ENCODE measurements around the gene CDH11. TPM values are rescaled to one million over a fixed set of nuclear protein-coding genes. Genes with fewer than 3 reads are reported as not detected.
A peak's percentile ranks its signal among the peaks of the same experiment; 100 is the strongest.

The CDH11 gene
- total RNA-seq, 1 experiment from 2014 or later: 297 TPM

DNA sequence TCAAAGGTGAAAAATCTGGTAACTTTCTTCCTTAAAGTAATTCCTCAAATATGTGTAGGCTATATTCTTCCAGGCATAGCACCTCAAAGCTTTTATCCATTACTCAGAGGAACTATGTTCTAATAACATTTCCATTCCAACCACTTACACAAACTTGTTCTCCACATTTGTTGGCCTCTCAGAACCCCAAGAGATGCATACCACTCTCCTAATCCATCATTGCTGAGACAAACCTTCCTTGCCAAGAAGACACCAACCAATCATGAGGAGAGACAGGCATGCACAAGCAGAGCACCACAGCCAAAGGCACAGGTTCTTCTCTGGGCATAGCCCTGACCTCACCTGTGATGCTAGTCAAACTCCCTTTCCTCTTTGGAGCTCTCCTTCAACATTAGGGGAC is 20.9 kb downstream of the CDH11 start:
- Histone ChIP-seq H3K4me3 (ENCODE audit: low read depth, low read length, poor library complexity, severe bottlenecking) (no peak overlapping the region), H3K27ac (ENCODE audit: low read depth, low read length, poor library complexity, severe bottlenecking) (no peak overlapping the region), H3K9me3 (ENCODE audit: low read depth, low read length, poor library complexity, severe bottlenecking) (no peaks in the 10 kb centered on the region), H3K36me3 (ENCODE audit: insufficient read depth, low read length, poor library complexity, severe bottlenecking) (peaks cover 23% of the 10 kb centered on the region), H3K27me3 (replicated peaks; ENCODE audit: insufficient read depth, low read depth, low read length, poor library complexity) (no peaks in the 10 kb centered on the region), H3K4me1 (ENCODE audit: insufficient read depth, low read length, poor library complexity, severe bottlenecking) (peaks cover 18% of the 10 kb centered on the region)
- ChIA-PET POLR2A (ENCODE audit: low non-redundant PET) (no interaction called here), CTCF (no interaction called here)
- intact Hi-C loops (cut with micrococcal nuclease; ENCODE audit: unreplicated experiment): no loop called here
- TF ChIP-seq EZH2 (IDR thresholded peaks at IDR 0.05; ENCODE audit: borderline replicate concordance, low read depth, low read length, poor library complexity, severe bottlenecking): no peak
- TF ChIP-seq, protein P1, sequence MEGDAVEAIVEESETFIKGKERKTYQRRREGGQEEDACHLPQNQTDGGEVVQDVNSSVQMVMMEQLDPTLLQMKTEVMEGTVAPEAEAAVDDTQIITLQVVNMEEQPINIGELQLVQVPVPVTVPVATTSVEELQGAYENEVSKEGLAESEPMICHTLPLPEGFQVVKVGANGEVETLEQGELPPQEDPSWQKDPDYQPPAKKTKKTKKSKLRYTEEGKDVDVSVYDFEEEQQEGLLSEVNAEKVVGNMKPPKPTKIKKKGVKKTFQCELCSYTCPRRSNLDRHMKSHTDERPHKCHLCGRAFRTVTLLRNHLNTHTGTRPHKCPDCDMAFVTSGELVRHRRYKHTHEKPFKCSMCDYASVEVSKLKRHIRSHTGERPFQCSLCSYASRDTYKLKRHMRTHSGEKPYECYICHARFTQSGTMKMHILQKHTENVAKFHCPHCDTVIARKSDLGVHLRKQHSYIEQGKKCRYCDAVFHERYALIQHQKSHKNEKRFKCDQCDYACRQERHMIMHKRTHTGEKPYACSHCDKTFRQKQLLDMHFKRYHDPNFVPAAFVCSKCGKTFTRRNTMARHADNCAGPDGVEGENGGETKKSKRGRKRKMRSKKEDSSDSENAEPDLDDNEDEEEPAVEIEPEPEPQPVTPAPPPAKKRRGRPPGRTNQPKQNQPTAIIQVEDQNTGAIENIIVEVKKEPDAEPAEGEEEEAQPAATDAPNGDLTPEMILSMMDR (conservative IDR thresholded peaks at IDR 0.05; ENCODE audit: low read depth, low read length): no peak
- BruUV-seq (replicated peaks): TSS peak; percentile 2
- no peak for DNase-seq (ENCODE audit: low spot score)

DNA sequence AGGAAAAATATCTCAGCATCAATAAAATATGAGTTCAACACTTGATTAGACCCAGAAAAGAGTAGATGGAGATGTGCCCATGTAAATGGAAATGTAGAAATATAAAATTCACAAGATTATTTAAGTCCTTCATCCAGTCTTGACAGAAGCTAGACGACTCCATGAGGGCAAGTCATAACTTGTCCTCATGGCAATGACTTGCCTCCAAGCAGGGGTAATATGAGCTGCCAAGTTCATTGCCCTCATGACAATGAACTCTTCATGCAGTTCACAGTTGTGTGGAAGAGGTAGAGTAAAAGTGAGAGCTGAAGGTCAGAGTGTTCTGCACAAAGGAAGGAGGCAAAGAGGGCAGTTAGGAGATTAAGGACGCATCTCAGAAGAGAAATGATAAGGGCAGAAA is 22.3 kb downstream of the CDH11 start:
- peaks cover 7% of the 10 kb centered on the region for H3K4me1 ChIP-seq (ENCODE audit: insufficient read depth, low read length, poor library complexity, severe bottlenecking)
- intact Hi-C loops (cut with micrococcal nuclease; ENCODE audit: unreplicated experiment): no loop called here
- no peak overlapping the region for H3K4me3 ChIP-seq (ENCODE audit: low read depth, low read length, poor library complexity, severe bottlenecking)
- BruUV-seq (replicated peaks): no TSS peak
- no peaks in the 10 kb centered on the region for H3K9me3 ChIP-seq (ENCODE audit: low read depth, low read length, poor library complexity, severe bottlenecking)
- H3K36me3 ChIP-seq (ENCODE audit: insufficient read depth, low read length, poor library complexity, severe bottlenecking): peaks cover 26% of the 10 kb centered on the region
- no peak for DNase-seq (ENCODE audit: low spot score)
- ChIA-PET CTCF (no interaction called here), POLR2A (ENCODE audit: low non-redundant PET) (no interaction called here)
- no peak overlapping the region for H3K27ac ChIP-seq (ENCODE audit: low read depth, low read length, poor library complexity, severe bottlenecking)
- TF ChIP-seq, protein P1 (conservative IDR thresholded peaks at IDR 0.05; ENCODE audit: low read depth, low read length): no peak
- TF ChIP-seq EZH2 (IDR thresholded peaks at IDR 0.05; ENCODE audit: borderline replicate concordance, low read depth, low read length, poor library complexity, severe bottlenecking): no peak
- H3K27me3 ChIP-seq (replicated peaks; ENCODE audit: insufficient read depth, low read depth, low read length, poor library complexity): no peaks in the 10 kb centered on the region

DNA sequence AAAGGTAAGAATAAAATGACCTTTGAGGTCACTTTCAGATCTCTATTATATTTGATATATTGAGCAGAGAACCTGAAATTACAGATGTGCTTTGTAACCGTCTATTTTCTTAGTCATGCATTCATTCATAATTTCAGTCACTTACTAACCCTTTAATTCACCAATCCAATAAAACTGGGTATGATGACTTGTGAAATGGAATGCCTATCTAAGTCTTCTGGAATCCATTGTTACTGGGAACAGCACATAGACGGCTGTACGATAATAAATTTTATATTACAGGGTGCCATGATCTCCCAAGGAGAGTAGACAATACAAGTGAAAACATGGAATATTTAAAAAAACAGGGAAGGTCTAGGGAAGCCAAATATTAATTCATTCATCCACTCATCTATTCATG is 22.9 kb downstream of the CDH11 start:
- POLR2A ChIA-PET (ENCODE audit: low non-redundant PET): no interaction called here
- no peaks in the 10 kb centered on the region for H3K27me3 ChIP-seq (replicated peaks; ENCODE audit: insufficient read depth, low read depth, low read length, poor library complexity)
- no peaks in the 10 kb centered on the region for H3K9me3 ChIP-seq (ENCODE audit: low read depth, low read length, poor library complexity, severe bottlenecking)
- intact Hi-C loops (cut with micrococcal nuclease; ENCODE audit: unreplicated experiment): no loop called here
- no TSS peak for BruUV-seq (replicated peaks)
- CTCF ChIA-PET: no interaction called here
- no peak for TF ChIP-seq EZH2 (IDR thresholded peaks at IDR 0.05; ENCODE audit: borderline replicate concordance, low read depth, low read length, poor library complexity, severe bottlenecking)
- TF ChIP-seq, protein P1 (conservative IDR thresholded peaks at IDR 0.05; ENCODE audit: low read depth, low read length): no peak
- no peak overlapping the region for H3K4me3 ChIP-seq (ENCODE audit: low read depth, low read length, poor library complexity, severe bottlenecking)
- DNase-seq (ENCODE audit: low spot score): no peak
- no peak overlapping the region for H3K27ac ChIP-seq (ENCODE audit: low read depth, low read length, poor library complexity, severe bottlenecking)
- peaks cover 33% of the 10 kb centered on the region for H3K36me3 ChIP-seq (ENCODE audit: insufficient read depth, low read length, poor library complexity, severe bottlenecking)
- H3K4me1 ChIP-seq (ENCODE audit: insufficient read depth, low read length, poor library complexity, severe bottlenecking): peaks cover 7% of the 10 kb centered on the region
